ENCODE data around the gene GSTA4. TPM values are rescaled to one million over a fixed set of nuclear protein-coding genes. Genes with fewer than 3 reads are reported as not detected.
"Not testable (repeated sequence)": the region's sequence is repeated elsewhere in the genome, so short reads cannot be mapped to it uniquely, and the experiment has no call there.

GSTA4 gene
- total and polyA plus RNA-seq, 12 donors, result 144 to 1,199 (median 353) TPM

- TF ChIP-seq POLR2A (IDR thresholded peaks at IDR 0.05) (no peak), CTCF (IDR thresholded peaks at IDR 0.05) (no peak)
- Histone ChIP-seq H3K4me3 (no peak overlapping the region), H3K4me1 (replicated peaks in 1 of 2) (no peaks in the 10 kb centered on the region), H3K36me3 (replicated peaks in 1 of 2) (peaks cover 0 to 83% of the 10 kb centered on the region in 2 donors), H3K27ac (no peak overlapping the region), H3K27me3 (no peaks in the 10 kb centered on the region), H3K9me3 (replicated peaks in 1 of 3) (no peaks in the 10 kb centered on the region)
- no peak for DNase-seq
- 40 to 70% (median 66%) methylated on average over 1 of the region's 1 CpG for WGBS, 4 donors
- intact Hi-C loops (cut with DNase I), result no loop called here
Observed at GRCh38 chr6:53011979-53012378, 16.9 kb upstream of the GSTA4 start.

GRCh38 chr6:53010504-53010903, 15.4 kb upstream of the GSTA4 start:
- H3K36me3 ChIP-seq (replicated peaks in 1 of 2), result peaks cover 0 to 91% of the 10 kb centered on the region in 2 donors
- WGBS, 4 donors, result 90 to 98% (median 94%) methylated on average over 1 of the region's 1 CpG
- no peak overlapping the region for H3K4me3 ChIP-seq
- no peaks in the 10 kb centered on the region for H3K27me3 ChIP-seq
- no peaks in the 10 kb centered on the region for H3K4me1 ChIP-seq (replicated peaks in 1 of 2)
- intact Hi-C loops (cut with DNase I), result no loop called here
- H3K27ac ChIP-seq, result no peak overlapping the region
- H3K9me3 ChIP-seq (replicated peaks in 1 of 3), result no peaks in the 10 kb centered on the region
- DNase-seq, result no peak
- TF ChIP-seq POLR2A (IDR thresholded peaks at IDR 0.05), result no peak
- TF ChIP-seq CTCF (IDR thresholded peaks at IDR 0.05), result no peak

- Histone ChIP-seq H3K4me3 (no peak overlapping the region), H3K27ac (no peak overlapping the region), H3K9me3 (replicated peaks in 1 of 3) (no peaks in the 10 kb centered on the region), H3K4me1 (replicated peaks in 1 of 2) (no peaks in the 10 kb centered on the region), H3K36me3 (replicated peaks in 1 of 2) (peaks cover 0 to 93% of the 10 kb centered on the region in 2 donors), H3K27me3 (no peaks in the 10 kb centered on the region)
- 85 to 92% (median 88%) methylated on average over 3 of the region's 3 CpGs for WGBS, 4 donors
- no peak for DNase-seq
- intact Hi-C loops (cut with DNase I), result no loop called here
- TF ChIP-seq CTCF (IDR thresholded peaks at IDR 0.05) (no peak), POLR2A (IDR thresholded peaks at IDR 0.05) (no peak)
Observed at GRCh38 chr6:53009511-53009910, 14.4 kb upstream of the GSTA4 start.

GRCh38 chr6:53009056-53009455, 14.0 kb upstream of the GSTA4 start:
- peaks cover 0 to 94% of the 10 kb centered on the region in 2 donors for H3K36me3 ChIP-seq (replicated peaks in 1 of 2)
- peaks cover 2 to 3% of the 10 kb centered on the region in 2 donors for H3K4me1 ChIP-seq (replicated peaks in 1 of 2)
- no peak overlapping the region for H3K27ac ChIP-seq
- H3K27me3 ChIP-seq, result no peaks in the 10 kb centered on the region
- no peak for DNase-seq
- TF ChIP-seq CTCF (IDR thresholded peaks at IDR 0.05) (no peak), POLR2A (IDR thresholded peaks at IDR 0.05) (no peak)
- H3K4me3 ChIP-seq, result no peak overlapping the region
- intact Hi-C loops (cut with DNase I), result no loop called here
- H3K9me3 ChIP-seq (replicated peaks in 1 of 3), result no peaks in the 10 kb centered on the region
- 57 to 100% (median 85%) methylated on average over 2 of the region's 2 CpGs for WGBS, 4 donors

GRCh38 chr6:53008192-53008687, 13.2 kb upstream of the GSTA4 start:
- intact Hi-C loops (cut with DNase I); DNase-seq; H3K9me3 ChIP-seq (replicated peaks in 1 of 3); H3K27ac ChIP-seq; H3K27me3 ChIP-seq; H3K4me1 ChIP-seq (replicated peaks in 1 of 2); H3K4me3 ChIP-seq: not testable (repeated sequence)
- WGBS, 4 donors, result 90 to 99% (median 98%) methylated on average over 4 of the region's 4 CpGs
- H3K36me3 ChIP-seq (replicated peaks in 1 of 2), result peaks cover 0 to 94% of the 10 kb centered on the region in 2 donors
